KMS-11 (cell line): ENCODE measurements around the gene KCNK6.

Source experiments
- H2AFZ ChIP-seq: fragments of 200-600 bp; sonication (generic); 2 replicates; pipeline ENCODE4 v1.6.1; 2016; ENCODE audit warnings: antibody characterized with exemption, mixed run types, low read depth
- H3K27ac ChIP-seq: fragments of 200-600 bp; sonication (generic); 2 replicates; pipeline ENCODE4 v1.6.1; 2016; ENCODE audit warnings: mild to moderate bottlenecking, mixed run types
- H3K27me3 ChIP-seq: fragments of 200-600 bp; sonication (generic); 2 replicates; pipeline ENCODE4 v1.6.1; 2017; ENCODE audit warnings: mild to moderate bottlenecking, low read depth, mixed run types, moderate library complexity; ENCODE audit not compliant: insufficient read depth
- H3K36me3 ChIP-seq: fragments of 200-600 bp; sonication (generic); 2 replicates; pipeline ENCODE4 v1.6.1; 2017; ENCODE audit warnings: mild to moderate bottlenecking, mixed run types; ENCODE audit not compliant: insufficient read depth
- H3K4me1 ChIP-seq: fragments of 200-600 bp; sonication (generic); 2 replicates; pipeline ENCODE4 v1.6.1; 2016; ENCODE audit warnings: mild to moderate bottlenecking, low read depth, mixed run types; ENCODE audit not compliant: poor library complexity, severe bottlenecking
- H3K4me2 ChIP-seq: fragments of 200-600 bp; sonication (generic); 2 replicates; pipeline ENCODE4 v1.7.0; 2016; ENCODE audit warnings: mild to moderate bottlenecking, mixed run types
- H3K4me3 ChIP-seq: fragments of 200-600 bp; sonication (generic); IDR thresholded peaks from 2 replicates; pipeline ENCODE4 v1.6.1; 2017; ENCODE audit warnings: low read depth, low read length, mixed read lengths; ENCODE audit not compliant: insufficient read depth
- H3K79me2 ChIP-seq: fragments of 200-600 bp; sonication (generic); 2 replicates; pipeline ENCODE4 v1.6.1; 2016; ENCODE audit warnings: low read depth, mixed run types; ENCODE audit not compliant: insufficient read depth
- H3K9ac ChIP-seq: fragments of 200-600 bp; sonication (generic); 2 replicates; pipeline ENCODE4 v1.6.1; 2016; ENCODE audit warnings: mild to moderate bottlenecking, mixed run types
- H4K20me1 ChIP-seq: fragments of 200-600 bp; sonication (generic); 2 replicates; pipeline ENCODE4 v1.6.1; 2016; ENCODE audit warnings: mild to moderate bottlenecking, mixed run types; ENCODE audit not compliant: insufficient read depth
- TF ChIP-seq, protein P1 (sequence below): fragments of 200-600 bp; sonication (generic); conservative IDR thresholded peaks from 2 replicates; pipeline ENCODE4 v1.6.1; 2017; ENCODE audit warnings: low read depth, mild to moderate bottlenecking, antibody characterized with exemption, low read length, moderate library complexity, mixed read lengths

The KCNK6 gene

DNA sequence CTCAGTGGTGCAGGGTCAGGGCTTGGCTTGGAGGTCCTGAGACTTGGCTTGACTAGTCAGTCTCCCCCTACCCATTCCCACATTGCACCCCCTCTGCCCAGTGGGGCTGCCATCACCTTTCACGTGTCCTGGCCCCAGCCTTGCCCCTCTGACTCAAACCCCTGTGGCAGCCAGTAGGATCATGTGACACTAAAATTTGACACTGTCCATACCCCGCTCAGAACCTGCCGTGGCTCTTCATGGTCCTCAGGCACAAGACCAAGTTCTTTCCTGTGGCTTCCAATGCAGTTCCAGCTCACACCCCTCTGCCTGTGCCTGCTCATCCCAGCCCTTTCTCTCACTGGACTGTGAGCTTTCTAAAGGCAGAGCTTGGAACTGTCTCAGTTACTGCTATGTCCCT is 56.9 kb downstream of the KCNK6 start:
- no peaks in the 10 kb centered on the region for H3K27me3 ChIP-seq
- H4K20me1 ChIP-seq, result no peaks in the 10 kb centered on the region
- no peak overlapping the region; the same call in 1 of the 2 replicates for H3K4me2 ChIP-seq
- no peak overlapping the region for H3K27ac ChIP-seq
- H2AFZ ChIP-seq, result no peak overlapping the region
- peaks cover 2% of the 10 kb centered on the region; the same call in 1 of the 2 replicates for H3K36me3 ChIP-seq
- peaks cover 37% of the 10 kb centered on the region for H3K79me2 ChIP-seq
- no peak overlapping the region for H3K9ac ChIP-seq
- H3K4me3 ChIP-seq, result no peak overlapping the region
- TF ChIP-seq, protein P1, sequence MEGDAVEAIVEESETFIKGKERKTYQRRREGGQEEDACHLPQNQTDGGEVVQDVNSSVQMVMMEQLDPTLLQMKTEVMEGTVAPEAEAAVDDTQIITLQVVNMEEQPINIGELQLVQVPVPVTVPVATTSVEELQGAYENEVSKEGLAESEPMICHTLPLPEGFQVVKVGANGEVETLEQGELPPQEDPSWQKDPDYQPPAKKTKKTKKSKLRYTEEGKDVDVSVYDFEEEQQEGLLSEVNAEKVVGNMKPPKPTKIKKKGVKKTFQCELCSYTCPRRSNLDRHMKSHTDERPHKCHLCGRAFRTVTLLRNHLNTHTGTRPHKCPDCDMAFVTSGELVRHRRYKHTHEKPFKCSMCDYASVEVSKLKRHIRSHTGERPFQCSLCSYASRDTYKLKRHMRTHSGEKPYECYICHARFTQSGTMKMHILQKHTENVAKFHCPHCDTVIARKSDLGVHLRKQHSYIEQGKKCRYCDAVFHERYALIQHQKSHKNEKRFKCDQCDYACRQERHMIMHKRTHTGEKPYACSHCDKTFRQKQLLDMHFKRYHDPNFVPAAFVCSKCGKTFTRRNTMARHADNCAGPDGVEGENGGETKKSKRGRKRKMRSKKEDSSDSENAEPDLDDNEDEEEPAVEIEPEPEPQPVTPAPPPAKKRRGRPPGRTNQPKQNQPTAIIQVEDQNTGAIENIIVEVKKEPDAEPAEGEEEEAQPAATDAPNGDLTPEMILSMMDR, result no peak
- H3K4me1 ChIP-seq, result peaks cover 14% of the 10 kb centered on the region

DNA sequence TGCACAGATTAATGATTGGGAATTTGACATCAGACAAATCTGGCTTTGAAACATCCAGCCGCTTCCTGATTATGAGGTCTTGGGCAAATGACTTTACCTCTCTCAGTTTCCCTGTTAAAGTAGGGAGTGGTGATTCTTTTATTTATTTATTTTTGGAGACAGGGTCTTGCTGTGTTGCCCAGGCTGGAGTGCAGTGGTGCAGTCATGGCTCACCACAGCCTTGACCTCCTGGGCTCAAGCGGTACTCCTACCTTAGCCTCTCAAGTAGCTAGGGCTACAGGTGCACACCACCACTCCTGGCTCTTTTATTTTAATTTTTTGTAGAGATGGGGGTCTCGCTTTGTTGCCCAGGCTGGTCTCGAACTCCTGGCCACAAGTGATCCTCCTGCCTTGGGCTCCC is 57.4 kb downstream of the KCNK6 start:
- no peak overlapping the region for H3K4me3 ChIP-seq
- H3K79me2 ChIP-seq, result peaks cover 37% of the 10 kb centered on the region
- no peaks in the 10 kb centered on the region for H4K20me1 ChIP-seq
- peaks cover 2% of the 10 kb centered on the region; the same call in 1 of the 2 replicates for H3K36me3 ChIP-seq
- H3K9ac ChIP-seq, result no peak overlapping the region
- H3K4me1 ChIP-seq, result peaks cover 14% of the 10 kb centered on the region
- no peak overlapping the region for H3K4me2 ChIP-seq
- H3K27me3 ChIP-seq, result no peaks in the 10 kb centered on the region
- no peak overlapping the region for H2AFZ ChIP-seq
- no peak overlapping the region for H3K27ac ChIP-seq
- TF ChIP-seq, protein P1, result no peak

DNA sequence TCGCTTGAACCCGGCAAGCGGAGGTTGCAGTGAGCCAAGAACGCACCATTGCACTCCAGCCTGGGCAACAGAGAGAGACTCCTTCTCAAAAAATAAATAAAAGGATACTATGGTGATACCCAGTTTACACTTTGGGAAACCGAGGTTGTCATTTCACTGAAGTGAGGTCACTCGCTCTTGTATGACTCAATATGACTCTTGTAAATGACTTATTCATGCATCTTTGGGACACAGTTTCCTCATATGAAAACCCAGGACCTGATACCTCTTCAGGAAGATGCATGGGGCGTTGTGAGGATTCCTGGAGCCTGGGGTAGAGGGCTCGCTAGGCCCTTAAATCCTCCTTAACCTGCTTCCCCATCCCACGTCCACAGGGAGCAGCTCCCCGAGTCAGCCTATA is 59.2 kb downstream of the KCNK6 start:
- no peak overlapping the region for H3K27ac ChIP-seq
- no peak overlapping the region for H3K4me2 ChIP-seq
- H2AFZ ChIP-seq, result no peak overlapping the region
- no peaks in the 10 kb centered on the region for H3K27me3 ChIP-seq
- H3K79me2 ChIP-seq, result peaks cover 37% of the 10 kb centered on the region
- TF ChIP-seq, protein P1, result no peak
- H4K20me1 ChIP-seq, result no peaks in the 10 kb centered on the region
- H3K4me3 ChIP-seq, result no peak overlapping the region
- H3K36me3 ChIP-seq, result peaks cover 5% of the 10 kb centered on the region; the same call in 1 of the 2 replicates
- H3K4me1 ChIP-seq, result peaks cover 10% of the 10 kb centered on the region
- H3K9ac ChIP-seq, result no peak overlapping the region

DNA sequence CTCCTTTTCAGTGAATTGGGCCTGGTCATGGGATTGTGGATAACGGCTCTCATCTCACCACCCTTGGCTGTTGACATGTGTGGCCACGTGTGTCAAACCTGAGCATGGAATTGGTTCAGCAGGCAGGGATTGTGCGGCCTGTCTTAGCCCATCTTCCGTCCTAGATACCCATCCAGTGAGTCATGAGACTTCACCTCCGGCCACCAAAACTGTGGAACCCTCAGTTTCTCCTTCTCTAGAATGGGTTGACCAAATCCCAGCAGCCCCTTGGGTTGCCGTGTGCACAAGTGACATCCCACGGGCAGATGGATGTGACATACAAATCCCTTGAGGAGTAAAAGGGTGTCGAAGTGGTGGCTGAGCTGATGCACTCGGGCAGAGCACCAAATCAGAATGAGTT is 61.5 kb downstream of the KCNK6 start:
- peaks cover 3% of the 10 kb centered on the region for H3K4me1 ChIP-seq
- no peak overlapping the region for H3K4me2 ChIP-seq
- H3K9ac ChIP-seq, result no peak overlapping the region
- no peaks in the 10 kb centered on the region for H3K27me3 ChIP-seq
- H3K27ac ChIP-seq, result no peak overlapping the region
- H3K36me3 ChIP-seq, result peaks cover 5% of the 10 kb centered on the region; the same call in 1 of the 2 replicates
- H3K4me3 ChIP-seq, result no peak overlapping the region
- no peak overlapping the region for H2AFZ ChIP-seq
- H4K20me1 ChIP-seq, result no peaks in the 10 kb centered on the region
- TF ChIP-seq, protein P1, result no peak
- peaks cover 21% of the 10 kb centered on the region for H3K79me2 ChIP-seq
